Glomerular endothelial cell (primary cell): ENCODE results near the gene KAZN. TPM values are rescaled to one million over a fixed set of nuclear protein-coding genes. Genes with fewer than 3 reads are reported as not detected.

ENCODE experiments used
- DNase-seq: peaks from one replicate; pipeline ENCODE4 v3.0.0-alpha.2; 2011; ENCODE audit warnings: low read depth, low spot score; ENCODE audit errors: extremely low read depth
- total RNA-seq: library from RNA; depleted of rRNA; stranded (reverse); fragments of >200 nt; gene quantifications from 2 replicates; pipeline ENCODE4 v1.2.3, GENCODE V29; 2015

KAZN gene
- total RNA-seq, 1 donor from 2014 or later, result 6.9 TPM

DNA sequence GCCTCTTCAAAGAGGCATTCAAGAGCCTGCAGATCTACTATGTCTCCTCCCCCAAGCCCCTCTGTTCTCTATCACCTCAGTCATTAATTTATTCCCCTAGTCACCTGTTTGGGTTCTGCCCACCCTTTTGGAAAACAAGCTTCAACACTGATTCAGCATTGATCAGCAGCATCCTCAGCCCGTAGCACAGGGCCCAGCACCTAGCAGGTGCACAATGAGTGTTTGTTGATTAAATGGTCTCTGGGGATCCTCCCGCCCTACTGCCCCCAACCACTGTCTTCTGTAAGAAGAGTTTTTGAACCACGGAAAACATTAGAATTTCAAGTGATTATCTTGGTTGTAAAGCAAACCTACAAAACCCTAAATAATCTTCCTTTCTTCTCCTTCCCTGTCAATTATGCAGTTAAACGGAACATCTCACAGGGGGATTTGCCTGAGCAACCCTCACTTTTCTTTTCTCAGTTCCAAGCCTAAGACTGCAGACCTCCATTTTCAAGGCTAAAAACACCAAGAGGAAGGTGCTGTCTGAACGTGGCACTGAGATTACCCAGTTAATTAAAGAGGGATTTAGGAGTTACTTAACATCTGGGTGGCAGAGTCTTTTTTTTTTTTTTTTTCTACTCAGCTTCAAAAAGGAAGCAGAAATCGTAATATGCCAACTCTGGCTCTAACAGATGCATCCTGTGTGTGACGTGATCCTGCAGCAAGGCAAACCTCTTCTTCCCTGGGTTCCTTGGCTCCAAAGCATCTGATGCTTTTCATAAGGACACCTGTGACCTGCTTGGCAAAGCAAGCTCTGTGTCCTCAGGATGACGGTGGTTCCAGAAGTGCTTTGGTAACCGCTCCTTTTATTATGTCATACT lies 163.0 kb downstream of the KAZN start:
- no peak for DNase-seq

DNA sequence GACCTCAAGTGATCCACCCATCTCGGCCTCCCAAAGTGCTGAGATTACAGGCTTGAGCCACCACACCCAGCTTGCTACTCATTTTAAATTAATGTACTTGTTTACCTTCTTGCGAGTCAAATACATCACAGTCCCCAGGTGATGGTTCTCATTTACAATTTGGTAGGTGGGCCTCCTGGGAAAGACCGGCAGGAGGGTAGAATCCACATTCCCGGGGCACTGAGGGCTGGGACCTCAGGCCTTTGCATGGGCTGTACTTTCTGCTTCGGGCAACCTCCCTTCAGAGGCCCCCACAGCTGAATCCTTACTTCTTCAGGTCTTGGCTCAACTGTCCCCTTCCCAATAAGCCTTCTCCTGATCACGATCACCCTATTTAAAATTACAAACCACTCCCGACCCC lies 165.5 kb downstream of the KAZN start:
- DNase-seq, result no peak

DNA sequence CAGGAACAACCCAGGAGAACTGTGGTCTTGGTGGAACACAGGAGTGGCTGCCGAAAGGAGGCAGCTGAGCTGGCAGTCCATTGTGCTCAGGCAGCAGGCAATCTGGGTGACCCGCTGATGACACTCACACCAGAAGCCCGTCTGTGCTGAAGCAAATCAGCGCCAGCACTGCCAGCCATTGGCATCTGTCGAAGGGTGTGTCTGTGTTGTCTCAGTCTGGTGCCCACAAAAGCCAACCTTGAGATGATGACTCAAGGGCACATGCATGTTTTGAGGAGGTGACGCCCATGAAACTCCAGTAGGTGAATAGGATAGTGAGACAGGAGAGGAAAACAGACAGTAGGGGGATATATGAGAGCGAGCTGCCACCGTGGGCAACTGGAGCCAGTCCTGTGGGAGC lies 167.3 kb downstream of the KAZN start:
- DNase-seq, result no peak

DNA sequence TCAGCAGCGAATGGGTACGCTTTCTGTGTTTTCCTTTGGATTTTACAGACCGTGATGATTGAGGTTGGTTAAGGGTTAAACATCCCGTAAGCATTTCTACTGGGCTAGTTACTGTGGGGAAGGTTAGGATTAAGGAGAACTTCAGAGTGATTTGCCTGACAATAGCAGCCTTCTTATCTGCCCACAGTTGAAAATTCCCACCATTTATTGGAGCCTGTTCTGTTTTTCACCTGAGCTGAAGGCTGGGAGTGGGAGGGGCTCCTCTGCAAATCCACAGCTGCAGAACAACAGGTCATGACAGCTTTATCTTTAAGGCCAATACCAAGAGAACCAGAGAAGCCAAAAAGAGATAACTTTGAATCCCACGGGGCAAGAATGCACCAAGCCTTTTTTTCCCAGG lies 168.6 kb downstream of the KAZN start:
- DNase-seq, result no peak

DNA sequence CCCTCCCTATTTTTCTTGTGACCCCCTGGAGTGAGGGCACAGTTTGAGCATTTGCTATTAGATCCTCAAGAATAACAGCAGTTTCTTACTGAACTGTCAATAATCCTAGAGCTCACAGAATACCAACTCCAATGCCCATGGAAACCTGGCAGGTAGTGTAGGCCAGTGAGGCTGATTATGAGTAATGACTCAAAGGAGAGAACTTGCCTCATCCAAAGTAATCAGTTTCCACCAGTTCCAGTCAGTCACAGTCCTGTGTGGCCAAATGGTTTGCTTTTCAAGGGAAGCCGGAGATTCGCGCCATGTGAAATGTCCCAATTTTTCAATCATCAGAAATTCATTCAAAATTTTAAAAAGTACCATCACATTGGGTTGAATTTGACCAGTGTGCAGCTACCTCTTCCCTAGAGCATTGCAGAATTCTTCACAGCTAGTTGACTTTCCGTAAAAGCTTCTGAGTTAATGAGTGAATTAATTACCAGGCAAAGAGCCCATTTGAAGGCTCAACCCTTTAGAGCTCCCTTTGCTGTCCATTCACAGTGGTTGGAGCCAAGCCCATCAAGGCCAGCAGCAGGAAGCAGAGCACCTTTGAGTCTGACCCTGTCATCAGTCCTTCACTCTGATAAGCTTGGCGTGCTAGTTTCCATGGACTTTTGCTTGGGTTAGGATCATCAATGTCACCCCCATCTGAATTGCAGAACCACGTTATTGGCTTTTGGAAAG lies 170.3 kb downstream of the KAZN start:
- no peak for DNase-seq

DNA sequence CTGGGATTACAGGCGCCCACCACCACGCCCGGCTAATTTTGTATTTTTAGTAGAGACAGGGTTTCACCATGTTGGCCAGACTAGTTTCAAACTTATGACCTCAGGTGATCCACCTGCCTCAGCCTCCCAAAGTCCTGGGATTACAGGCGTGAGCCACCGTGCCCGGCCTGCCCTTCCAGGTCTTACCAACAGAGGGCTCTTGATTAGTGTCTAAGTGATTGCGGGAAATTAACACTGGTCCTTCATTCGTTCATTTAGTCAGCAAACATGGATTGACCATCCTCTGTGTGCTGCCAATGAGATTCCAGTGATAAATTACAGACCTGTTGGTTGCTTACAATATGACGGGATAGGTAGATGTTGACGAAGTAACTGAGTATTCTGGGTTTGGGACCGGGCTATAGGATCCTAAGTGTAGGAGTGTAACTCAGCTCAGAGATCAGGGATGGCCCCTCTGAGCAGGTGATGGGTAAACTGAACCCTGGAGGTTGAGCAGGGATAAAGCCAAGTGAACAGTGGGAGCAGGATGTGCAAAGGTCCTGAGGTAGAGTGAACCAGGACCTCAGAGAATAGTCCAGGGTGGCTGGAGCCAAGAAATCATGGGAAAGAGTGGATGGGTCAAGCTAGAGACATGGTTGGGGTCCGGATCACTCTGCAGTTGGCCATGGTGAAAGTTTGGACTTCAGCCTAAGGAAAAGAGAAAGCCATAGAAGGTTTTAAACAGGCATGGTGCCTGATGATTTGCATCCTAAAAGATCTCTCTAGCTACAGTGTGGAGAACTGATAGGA lies 171.2 kb downstream of the KAZN start:
- no peak for DNase-seq

DNA sequence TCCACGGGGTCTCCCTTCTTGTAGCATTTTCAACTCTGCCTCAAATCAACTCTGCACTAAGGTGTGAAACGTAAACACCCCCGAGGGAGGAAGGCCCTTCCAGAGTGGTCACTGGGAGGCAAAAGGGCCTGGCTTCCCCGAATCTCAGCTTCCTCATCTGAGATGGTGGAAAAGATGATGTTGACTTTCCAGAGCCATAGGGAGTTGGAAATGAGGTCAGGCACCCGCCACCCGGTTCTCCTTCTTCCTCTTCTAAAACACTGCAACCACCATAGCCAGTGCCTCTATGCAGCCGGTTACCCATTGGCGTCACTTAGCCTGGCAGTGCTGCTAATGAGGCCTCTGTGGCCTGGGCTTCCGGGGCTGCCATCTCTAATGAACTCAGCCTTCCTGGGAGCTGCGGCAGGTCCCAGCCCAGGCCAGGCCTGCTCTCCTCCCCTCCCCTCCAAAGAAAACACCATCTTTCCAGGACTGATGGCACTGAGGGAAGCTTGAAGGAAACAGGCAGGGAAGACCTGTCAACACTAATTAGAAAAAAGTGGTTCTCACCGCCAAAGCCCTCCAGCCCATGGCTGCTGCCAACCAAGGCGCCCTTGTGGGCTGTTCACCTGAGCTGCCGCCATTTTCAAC lies 175.0 kb downstream of the KAZN start:
- DNase-seq, result no peak

DNA sequence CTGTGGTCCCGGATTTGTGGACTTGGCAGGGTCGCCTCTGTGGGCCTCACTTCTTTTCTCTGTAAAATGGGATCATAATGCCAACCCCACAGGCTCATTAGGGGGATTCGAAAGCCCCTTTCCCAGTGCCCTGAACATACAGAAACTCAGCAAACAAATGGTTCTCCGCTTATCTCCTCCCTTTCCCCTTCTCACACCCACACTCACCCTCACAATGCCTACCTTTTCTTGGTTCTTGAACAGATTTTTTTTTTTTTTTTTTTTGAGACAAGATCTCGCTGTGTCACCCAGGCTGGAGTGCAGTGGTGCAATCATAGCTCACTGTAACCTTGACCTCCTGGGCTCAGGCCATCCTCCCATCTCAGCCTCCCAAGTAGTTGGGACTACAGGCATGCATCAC lies 175.7 kb downstream of the KAZN start:
- DNase-seq, result no peak

DNA sequence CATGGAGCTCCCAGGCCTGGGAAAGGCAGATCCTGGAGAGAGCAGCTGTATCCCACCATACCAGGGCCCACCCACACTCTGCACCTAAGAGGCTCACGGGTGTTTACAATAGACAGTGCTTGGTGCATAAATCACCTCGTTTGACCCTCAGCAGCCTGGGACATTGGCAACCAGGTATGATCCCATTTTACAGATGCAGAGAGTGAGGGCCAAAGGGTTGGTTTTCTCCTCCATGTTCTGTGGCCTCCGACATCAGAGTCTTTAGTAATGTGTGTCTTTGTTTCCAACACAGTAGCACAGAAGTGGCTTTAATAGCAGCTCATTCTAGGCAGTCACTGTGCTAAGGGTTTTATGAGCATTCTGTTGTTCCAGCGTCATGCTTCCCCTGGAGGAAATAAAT lies 176.5 kb downstream of the KAZN start:
- DNase-seq, result no peak

DNA sequence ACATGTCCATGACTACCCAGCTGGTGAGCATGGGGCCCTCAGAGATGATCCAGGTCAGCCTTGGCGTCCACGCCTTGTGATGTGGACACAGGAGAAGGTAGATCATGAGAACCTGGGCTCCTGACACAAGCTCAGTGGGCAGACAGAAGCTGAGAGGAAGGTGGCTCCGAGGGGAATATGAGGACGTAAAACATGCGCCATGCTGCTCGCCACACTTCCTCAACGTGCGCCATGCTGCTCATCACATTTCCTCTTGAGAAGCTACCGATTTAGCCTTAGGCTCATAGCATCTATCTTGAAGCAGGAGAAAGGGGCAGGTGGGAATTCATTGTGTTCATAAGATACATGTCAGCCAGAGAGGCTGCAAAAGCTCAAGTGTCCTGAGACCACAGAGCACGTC lies 176.9 kb downstream of the KAZN start:
- DNase-seq, result no peak

DNA sequence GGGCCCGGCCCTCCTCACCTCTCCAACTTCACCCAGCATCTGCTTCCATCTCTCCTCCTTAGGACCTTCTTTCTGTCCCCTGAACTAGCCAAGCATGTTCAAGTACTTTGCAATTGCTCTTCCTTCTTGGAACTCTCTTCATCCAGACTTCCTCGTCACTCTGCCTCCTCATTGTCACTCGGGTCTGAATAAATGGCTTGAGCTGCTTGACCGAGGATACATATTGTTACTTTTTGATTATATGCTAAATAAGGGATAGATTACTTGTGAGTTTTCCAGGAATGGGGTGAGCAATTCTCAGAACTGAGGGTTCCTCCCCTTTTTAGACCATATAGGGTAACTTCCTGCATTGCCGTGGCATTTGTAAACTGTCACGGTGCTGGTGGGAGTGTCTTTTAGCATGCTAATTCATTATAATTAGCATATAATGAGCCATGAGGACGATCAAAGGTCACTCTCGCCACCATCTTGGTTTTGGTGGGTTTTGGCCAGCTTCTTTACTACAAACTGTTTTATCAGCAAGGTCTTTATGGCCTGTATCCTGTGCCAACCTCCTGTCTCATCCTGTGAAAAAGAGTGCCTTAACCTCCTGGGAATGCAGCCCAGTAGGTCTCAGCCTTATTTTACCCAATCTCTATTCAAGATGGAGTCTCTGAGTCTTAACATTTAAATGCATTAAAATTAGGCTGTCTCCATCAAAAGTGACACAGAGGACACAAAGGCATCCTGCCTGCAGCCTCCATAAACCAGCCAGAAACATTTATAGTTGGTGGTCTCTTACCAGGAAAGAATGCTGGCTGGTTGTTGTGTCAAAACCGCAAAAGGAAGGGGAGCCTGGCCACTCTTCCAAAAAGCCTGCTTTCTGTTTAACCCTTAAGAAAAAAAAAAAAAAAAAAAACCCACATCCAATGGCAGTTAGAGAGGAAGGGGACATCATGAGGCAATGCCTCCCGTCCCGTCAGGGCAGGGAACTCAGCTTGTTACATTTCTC lies 179.3 kb downstream of the KAZN start:
- DNase-seq, result no peak

DNA sequence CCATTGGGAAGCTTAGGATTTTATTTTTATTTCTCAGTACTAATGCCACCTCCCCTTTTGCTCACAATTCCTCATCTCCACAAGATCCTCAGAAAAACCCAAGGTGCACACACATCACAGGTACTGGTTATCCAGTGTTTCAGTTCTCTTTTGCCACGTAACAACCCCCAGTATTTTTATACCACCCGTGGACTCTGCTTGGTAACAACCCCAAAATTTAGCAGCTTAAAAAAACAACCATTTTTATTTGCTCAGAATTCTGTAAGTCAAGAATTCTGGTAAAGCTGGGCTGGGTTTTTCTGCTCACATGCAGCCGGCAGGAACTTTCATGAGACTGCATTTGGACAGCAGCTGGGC lies 180.0 kb downstream of the KAZN start:
- no peak for DNase-seq

DNA sequence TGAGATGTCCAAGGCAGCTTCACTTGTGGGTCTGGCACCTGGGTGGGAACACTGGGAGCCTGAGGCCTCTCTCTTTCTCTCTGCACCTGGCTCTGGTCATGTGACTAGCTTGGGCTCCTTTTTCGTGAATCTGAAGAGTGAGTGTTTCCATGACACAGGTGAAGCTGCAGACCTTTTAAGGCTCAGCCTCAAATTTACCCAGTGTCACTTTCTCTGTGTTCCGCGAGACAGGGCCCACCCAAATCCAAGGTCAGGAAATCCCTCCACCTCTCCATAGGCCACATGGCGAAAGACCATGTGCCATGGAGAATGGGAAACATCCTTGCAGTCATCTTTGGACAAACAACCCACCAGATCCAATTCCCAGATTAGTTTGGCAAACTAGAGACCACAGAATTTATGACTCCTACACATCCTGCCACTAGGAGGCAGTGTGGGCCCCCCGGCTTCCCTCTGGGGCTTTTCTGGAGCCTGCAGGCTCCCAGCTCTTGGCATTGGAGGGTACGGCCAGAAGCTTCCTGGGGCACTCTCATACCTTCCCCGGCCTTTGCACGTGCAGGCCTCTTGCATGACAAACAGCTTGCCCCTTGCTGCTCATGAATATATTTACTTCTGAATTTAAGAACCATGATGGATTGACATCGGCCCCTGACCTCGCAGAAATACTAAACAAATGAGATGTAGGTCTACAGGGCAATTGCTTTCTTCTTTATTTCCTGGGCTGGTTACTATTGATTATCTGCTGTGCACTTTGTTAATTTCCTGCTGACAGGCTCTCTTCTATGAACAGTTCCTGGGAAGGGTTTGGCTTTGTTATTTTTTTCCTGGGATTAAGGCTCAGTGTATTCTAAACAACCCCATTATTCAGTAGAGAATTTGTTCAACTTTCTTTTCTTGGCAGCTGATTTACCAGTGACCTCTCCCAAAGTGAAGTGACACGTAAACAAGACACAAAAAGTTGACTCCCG lies 180.7 kb downstream of the KAZN start:
- no peak for DNase-seq

DNA sequence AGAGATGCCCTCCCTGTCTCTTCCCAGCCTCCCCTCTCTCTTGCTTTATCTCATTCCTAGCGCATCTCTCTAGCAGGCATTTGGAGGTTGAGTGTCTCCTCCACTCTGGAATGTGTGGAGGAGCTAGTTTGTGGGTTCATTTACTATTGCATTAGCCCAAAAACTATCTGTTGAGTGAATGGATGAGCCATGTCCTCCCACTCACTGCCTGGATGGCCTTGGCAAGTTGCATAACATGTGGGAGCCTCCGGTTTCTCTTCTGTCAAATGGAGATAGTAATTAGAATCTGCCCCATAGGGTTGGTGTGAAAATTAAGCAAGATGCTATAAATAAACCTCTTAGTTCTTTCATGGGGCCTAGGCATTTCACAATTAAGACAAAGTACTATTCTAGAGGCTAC lies 181.8 kb downstream of the KAZN start:
- no peak for DNase-seq

DNA sequence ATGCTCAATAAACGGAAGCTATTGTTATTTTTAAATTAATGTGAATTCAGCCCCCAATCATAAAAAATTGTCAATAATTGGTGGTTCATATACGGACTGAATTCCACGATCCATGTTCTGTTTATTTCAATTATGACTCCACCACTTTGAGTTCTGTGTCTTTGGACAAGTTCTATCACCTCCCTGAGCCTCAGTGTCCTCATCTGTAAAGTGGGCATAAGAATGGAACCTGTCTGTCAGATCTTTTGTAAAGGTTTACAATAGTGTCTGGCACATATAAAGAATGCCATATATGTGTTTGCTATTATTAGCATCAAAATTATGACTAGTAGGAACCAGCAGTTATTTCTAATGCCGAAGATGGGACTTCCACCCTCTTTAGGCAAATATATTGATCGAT lies 183.3 kb downstream of the KAZN start:
- no peak for DNase-seq

DNA sequence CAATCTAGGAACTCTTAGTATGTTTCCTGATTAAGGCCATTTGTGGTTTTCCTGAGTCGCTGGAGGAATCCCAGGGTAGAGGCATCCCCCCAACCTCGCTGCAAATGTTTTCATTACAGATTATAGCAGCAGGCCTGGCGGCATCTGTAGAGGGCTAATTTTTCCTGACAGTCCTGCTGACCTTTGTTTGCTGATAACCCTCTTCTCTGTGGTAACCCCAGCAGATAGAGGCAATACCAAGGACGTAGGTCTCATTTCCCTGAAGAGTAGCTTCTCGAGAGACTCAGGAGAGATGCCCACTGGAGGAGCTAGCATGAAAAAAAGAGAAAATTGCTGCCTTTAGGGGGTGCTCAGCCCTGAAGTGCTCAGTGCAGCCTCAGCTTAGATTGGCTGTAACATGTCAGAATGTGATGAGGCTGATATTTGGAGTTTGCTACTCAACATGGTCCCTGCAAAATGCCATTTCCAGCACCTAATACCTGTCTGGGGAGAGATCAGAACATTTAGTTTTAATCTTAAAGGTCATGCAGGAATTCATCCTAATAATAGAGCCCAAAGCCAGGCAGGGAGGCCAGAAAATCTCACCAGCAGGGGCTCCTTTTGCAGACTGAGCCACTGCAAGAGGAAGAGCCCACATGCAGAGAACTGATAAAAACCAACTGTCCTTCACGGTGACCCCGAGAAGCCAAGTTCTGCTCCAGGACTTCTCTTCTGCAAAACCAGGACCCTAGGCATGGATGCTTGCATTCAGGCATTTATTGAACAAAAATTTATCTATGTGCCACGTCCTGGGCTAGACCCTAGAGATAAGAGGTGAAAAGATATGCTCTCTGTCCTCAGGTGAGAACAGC lies 184.5 kb downstream of the KAZN start:
- no peak for DNase-seq

DNA sequence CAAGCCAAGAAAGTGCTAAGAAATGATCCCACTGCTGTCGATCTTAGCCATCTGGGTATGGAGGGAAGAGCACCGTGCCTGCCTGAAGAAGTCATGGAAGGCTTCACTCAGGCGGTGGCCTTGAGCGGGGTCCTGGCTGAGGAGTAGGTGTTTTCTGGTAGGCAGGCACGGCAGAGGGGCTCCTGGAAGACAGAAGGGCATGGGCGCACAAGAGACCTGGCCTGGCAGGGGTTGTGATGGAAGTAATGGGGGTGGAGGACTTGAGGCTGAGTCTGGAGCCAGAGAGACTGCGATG lies 185.1 kb downstream of the KAZN start:
- DNase-seq, result no peak
